ENCODE data around the gene RPUSD1.
"Not testable (repeated sequence)": the region's sequence is repeated elsewhere in the genome, so short reads cannot be mapped to it uniquely, and the experiment has no call there.

Gene RPUSD1

DNA sequence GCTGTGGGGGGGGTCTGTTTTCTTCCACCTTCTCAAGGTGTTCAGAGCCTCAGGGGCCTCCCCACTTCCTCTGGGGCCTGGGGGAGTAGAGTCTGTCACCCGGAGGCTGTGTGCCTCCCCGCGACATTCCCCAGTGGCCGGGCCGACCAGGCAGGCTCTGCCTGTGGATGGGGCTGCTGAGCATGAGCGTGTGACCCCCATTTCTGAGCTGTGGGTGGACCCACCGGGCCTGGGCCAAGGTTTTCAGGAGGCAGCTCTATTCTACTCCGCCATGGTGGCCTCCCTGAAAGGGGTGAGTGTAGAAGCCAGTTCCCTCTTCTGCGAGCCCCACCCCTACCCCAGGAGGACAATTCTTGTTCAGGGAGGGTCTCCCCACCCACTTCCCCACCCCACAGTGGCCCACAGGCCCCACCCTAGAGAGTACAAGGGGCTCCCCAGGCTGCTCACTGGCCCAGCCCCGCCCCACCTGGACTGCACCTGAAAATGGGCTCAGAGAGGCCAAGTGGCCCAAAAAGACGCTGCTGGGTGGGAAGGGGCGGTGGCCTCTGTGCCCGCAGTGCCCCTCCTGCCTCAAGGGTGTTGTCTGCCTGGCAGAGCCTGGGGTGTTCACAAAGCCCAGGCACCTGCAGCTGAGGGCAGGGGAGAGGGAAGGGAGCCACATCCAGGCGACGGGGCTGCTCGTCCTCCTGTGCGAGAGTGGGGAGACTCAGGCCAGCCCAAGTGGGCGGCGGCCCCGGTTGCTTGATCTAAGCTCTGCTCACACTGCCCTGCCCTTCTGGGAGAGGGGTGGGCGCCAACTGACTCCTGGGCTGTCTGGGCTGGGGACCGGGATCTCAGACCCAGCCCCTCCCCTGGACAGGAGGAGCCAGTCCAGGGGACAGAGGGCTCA lies 26.3 kb downstream of the RPUSD1 start:
- DNase-seq (ENCODE audit: low read depth): no peak
- TF ChIP-seq CTCF (conservative IDR thresholded peaks at IDR 0.05; ENCODE audit: low read depth, low read length): no peak

DNA sequence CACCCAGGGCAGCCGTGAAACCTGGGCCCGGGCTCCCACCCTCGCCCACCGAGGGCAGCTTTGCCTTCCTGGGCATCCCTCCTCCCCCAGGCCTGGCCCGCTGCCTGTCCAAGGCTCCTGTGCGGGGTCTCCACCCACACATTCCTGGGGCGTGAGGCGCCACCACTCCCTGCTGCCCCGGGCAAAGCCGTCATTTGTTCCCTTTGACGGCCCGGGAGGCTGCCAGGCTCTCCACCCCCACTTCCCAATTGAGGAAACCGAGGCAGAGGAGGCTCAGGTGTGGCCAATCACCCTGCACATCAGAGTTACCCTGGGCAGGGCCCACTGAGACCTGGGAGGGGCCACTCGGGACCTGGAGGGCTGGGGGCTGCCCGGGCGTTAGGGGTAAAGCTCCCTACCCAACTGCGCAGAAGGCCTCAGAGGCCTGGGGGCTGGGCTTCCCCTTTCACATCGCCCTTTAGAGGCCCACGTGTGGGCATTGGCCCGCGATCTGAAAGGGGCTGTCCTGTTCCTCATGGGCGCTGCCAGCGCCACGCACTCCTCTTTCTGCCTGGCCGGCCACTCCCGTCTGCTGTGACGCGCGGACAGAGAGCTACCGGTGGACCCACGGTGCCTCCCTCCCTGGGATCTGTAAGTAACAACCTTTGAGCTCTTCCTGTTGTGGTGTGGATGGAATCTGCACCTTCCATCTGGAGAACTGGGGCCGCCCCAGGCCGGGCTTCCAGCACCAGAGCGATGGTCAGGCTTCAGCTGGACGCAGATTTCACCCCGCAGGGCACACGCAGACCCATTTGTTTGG lies 27.4 kb downstream of the RPUSD1 start, which contains the start of gene MSLN:
MSLN (plus strand) TSS at position 190 of the 799 bp plus-strand sequence. CDS start 1,947 bp downstream, outside the sequence.
- H3K4me3 ChIP-seq (ENCODE audit: low read length): no peak within 1 kb of the TSS
- no peak for TF ChIP-seq CTCF (conservative IDR thresholded peaks at IDR 0.05; ENCODE audit: low read depth, low read length)
- DNase-seq (ENCODE audit: low read depth): no peak

More for the DNA sequence above, 26.3 kb downstream of the RPUSD1 start:
- H3K4me3 ChIP-seq (ENCODE audit: low read length): no peak overlapping the region

- no peak for TF ChIP-seq CTCF (conservative IDR thresholded peaks at IDR 0.05; ENCODE audit: low read depth, low read length)
- DNase-seq (ENCODE audit: low read depth): no peak
- no peak overlapping the region for H3K4me3 ChIP-seq (ENCODE audit: low read length)
Observed at GRCh38 chr16:760065-760464, 28.1 kb downstream of the RPUSD1 start.

DNA sequence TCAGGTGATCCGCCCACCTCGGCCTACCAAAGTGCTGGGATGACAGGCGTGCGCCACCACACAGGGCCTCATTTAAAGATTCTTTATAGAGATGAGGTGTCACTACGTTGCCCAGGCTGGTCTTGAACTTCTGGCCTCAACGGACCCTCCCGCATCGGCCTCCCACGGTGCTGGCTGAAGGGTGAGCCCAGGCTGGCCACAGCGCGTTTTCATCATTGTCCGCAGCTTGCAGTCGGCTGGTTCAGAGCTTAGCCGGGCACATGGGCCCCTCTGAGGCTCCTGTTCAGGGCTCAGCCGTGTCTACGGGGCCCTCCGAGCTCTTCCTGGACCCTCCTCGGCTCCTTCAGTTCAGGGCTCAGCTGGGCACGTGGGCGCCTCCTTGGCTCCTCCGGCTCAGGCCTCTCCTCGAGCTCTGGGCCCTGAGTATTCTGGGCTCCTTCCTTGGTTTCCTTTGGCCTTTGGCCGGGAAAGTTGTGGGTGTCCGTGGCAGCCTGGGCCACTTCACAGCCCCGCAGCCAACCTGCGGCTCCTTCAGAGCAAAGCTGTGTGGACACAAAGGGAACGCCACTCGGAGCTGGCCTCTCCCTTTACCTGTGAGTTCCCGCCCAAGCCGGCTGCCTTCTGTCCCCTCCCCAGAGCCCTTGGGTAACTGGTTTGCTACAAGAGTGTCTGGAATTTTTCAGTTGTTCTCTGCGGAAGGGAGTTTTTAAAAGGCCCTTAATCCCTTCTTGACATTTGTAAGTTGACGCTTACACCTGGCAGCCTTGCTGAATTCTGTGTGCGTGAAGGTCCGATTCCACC lies 28.9 kb downstream of the RPUSD1 start:
- DNase-seq (ENCODE audit: low read depth): no peak
- H3K4me3 ChIP-seq (ENCODE audit: low read length): no peak overlapping the region
- no peak for TF ChIP-seq CTCF (conservative IDR thresholded peaks at IDR 0.05; ENCODE audit: low read depth, low read length)

DNA sequence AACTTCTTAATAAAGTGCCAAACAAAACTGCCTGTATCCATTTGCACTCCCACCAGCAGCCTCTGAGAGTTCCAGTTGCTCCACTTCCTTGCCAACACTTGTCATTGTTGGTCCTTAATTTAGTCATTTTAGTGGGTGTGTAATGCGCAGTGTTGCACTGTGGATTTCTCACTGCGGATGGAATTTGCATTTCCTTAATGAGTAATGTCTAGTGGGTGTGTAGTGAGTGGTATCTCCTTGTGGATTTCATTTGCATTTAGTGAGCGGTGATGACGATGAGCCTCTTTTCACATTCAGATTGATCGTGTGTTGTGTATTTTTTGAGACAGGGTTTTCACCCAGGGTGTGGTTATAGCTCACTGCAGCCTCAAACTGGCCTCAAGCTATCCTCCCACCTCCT lies 31.8 kb downstream of the RPUSD1 start:
- no peak for DNase-seq (ENCODE audit: low read depth)
- TF ChIP-seq CTCF (conservative IDR thresholded peaks at IDR 0.05; ENCODE audit: low read depth, low read length): no peak
- H3K4me3 ChIP-seq (ENCODE audit: low read length): no peak overlapping the region

- no peak for TF ChIP-seq CTCF (conservative IDR thresholded peaks at IDR 0.05; ENCODE audit: low read depth, low read length)
- no peak overlapping the region for H3K4me3 ChIP-seq (ENCODE audit: low read length)
- no peak for DNase-seq (ENCODE audit: low read depth)
Observed at GRCh38 chr16:754656-755055, 33.5 kb downstream of the RPUSD1 start.

DNA sequence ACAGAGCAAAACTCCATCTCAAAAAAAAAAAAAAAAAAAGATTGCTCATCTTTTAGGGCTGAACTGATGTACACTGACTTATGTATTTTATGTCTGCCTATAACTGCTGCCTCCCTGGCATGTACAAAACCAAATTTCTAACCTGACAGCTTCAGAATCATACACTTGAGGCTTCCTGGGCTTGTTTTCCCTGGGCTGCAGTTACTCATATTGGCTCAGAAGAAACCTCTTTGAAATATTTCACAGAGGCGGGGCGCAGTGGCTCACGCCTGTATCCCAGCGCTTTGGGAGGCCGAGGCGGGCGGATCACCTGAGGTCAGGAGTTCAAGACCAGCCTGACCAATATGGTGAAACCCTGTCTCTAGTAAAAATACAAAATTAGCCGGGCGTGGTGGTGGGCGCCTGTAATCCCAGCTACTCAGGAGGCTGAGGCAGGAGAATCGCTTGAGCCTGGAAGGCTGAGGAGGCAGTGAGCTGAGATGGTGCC lies 34.0 kb downstream of the RPUSD1 start:
- H3K4me3 ChIP-seq (ENCODE audit: low read length); DNase-seq (ENCODE audit: low read depth): not testable (repeated sequence)
